ENCODE results near the gene MED23. TPM values are rescaled to one million over a fixed set of nuclear protein-coding genes. Genes with fewer than 3 reads are reported as not detected.

MED23 gene
- polyA plus RNA-seq, 3 donors = 4.5 to 21.9 (median 7.9) TPM

- H3K4me1 Mint-ChIP-seq = no peaks in the 10 kb centered on the region
- Histone ChIP-seq H3K4me3 (replicated peaks in 1 of 3; ENCODE audit: low read depth in 2 of 3, low read length in 3 of 3) (no peak overlapping the region), H3K4me1 (ENCODE audit: control insufficient read depth in 1 of 2, insufficient read depth in 2 of 2, low read length in 2 of 2) (no peaks in the 10 kb centered on the region), H3K27ac (ENCODE audit: low read depth in 1 of 2, low read length in 2 of 2) (no peak overlapping the region), H3K79me2 (ENCODE audit: insufficient read depth, low read length) (no peaks in the 10 kb centered on the region), H2AFZ (ENCODE audit: insufficient read depth, low read depth, low read length, poor library complexity, severe bottlenecking) (no peak overlapping the region), H3K4me2 (replicated peaks; ENCODE audit: extremely low read depth, low read length, poor library complexity, severe bottlenecking) (no peak overlapping the region), H3K27me3 (ENCODE audit: control insufficient read depth in 2 of 2, insufficient read depth in 2 of 2, low read length in 2 of 2) (no peaks in the 10 kb centered on the region), H3K9me3 (replicated peaks in 1 of 2; ENCODE audit: control insufficient read depth in 1 of 2, insufficient read depth in 1 of 2, low read length in 2 of 2) (no peaks in the 10 kb centered on the region), H3K36me3 (replicated peaks in 1 of 2; ENCODE audit: control insufficient read depth in 1 of 2, insufficient read depth in 2 of 2, low read length in 2 of 2) (no peaks in the 10 kb centered on the region), H3K9ac (ENCODE audit: insufficient read depth, low read length, poor library complexity, severe bottlenecking) (no peak overlapping the region), H4K20me1 (ENCODE audit: insufficient read depth, low read length) (no peaks in the 10 kb centered on the region)
- H3K27ac Mint-ChIP-seq = no peak overlapping the region
- H3K36me3 Mint-ChIP-seq = no peaks in the 10 kb centered on the region
- no peak for DNase-seq
- H3K27me3 Mint-ChIP-seq (ENCODE audit: low read depth in 3 of 3) = peaks cover 0 to 4% (median 2%) of the 10 kb centered on the region in 3 donors
- no peak overlapping the region for H3K4me3 Mint-ChIP-seq
- peaks cover 0 to 2% (median 0%) of the 10 kb centered on the region in 7 donors for H3K9me3 Mint-ChIP-seq
- intact Hi-C loops (cut with micrococcal nuclease) = no loop called here
- no peak for TF ChIP-seq CTCF (IDR thresholded peaks at IDR 0.05)
- no CpG with 5 or more reads among the region's 2 CpGs for WGBS (ENCODE audit: insufficient coverage)
Observed at GRCh38 chr6:131645846-131646245, 17.8 kb upstream of the MED23 start.

GRCh38 chr6:131644921-131645320 is 16.9 kb upstream of the MED23 start:
- Mint-ChIP-seq H3K27ac (no peak overlapping the region), H3K27me3 (ENCODE audit: low read depth in 3 of 3) (peaks cover 0 to 3% (median 2%) of the 10 kb centered on the region in 3 donors), H3K4me3 (no peak overlapping the region), H3K9me3 (peaks cover 0 to 2% (median 0%) of the 10 kb centered on the region in 7 donors), H3K4me1 (no peaks in the 10 kb centered on the region), H3K36me3 (no peaks in the 10 kb centered on the region)
- H4K20me1 ChIP-seq (ENCODE audit: insufficient read depth, low read length) = no peaks in the 10 kb centered on the region
- no peak overlapping the region for H3K27ac ChIP-seq (ENCODE audit: low read depth in 1 of 2, low read length in 2 of 2)
- H3K4me2 ChIP-seq (replicated peaks; ENCODE audit: extremely low read depth, low read length, poor library complexity, severe bottlenecking) = no peak overlapping the region
- no peak for DNase-seq
- no CpG with 5 or more reads among the region's 1 CpG for WGBS (ENCODE audit: insufficient coverage)
- H3K79me2 ChIP-seq (ENCODE audit: insufficient read depth, low read length) = no peaks in the 10 kb centered on the region
- H3K4me1 ChIP-seq (ENCODE audit: control insufficient read depth in 1 of 2, insufficient read depth in 2 of 2, low read length in 2 of 2) = no peaks in the 10 kb centered on the region
- H3K36me3 ChIP-seq (replicated peaks in 1 of 2; ENCODE audit: control insufficient read depth in 1 of 2, insufficient read depth in 2 of 2, low read length in 2 of 2) = no peaks in the 10 kb centered on the region
- no peak overlapping the region for H3K9ac ChIP-seq (ENCODE audit: insufficient read depth, low read length, poor library complexity, severe bottlenecking)
- H3K27me3 ChIP-seq (ENCODE audit: control insufficient read depth in 2 of 2, insufficient read depth in 2 of 2, low read length in 2 of 2) = no peaks in the 10 kb centered on the region
- no peak overlapping the region for H2AFZ ChIP-seq (ENCODE audit: insufficient read depth, low read depth, low read length, poor library complexity, severe bottlenecking)
- no peaks in the 10 kb centered on the region for H3K9me3 ChIP-seq (replicated peaks in 1 of 2; ENCODE audit: control insufficient read depth in 1 of 2, insufficient read depth in 1 of 2, low read length in 2 of 2)
- TF ChIP-seq CTCF (IDR thresholded peaks at IDR 0.05) = no peak
- intact Hi-C loops (cut with micrococcal nuclease) = no loop called here
- H3K4me3 ChIP-seq (replicated peaks in 1 of 3; ENCODE audit: low read depth in 2 of 3, low read length in 3 of 3) = no peak overlapping the region
